HL-60 (cell line): ENCODE data around the gene DNAJC27.
"Not testable (repeated sequence)": the region's sequence is repeated elsewhere in the genome, so short reads cannot be mapped to it uniquely, and the experiment has no call there.

Experiments used
- DNase-seq, 2 experiments: peaks; one replicate each; pipeline ENCODE4 v3.0.0-alpha.2; 2010 to 2020; ENCODE audit warnings: low read depth in 1 of 2, low spot score in 1 of 2
- H3K27ac ChIP-seq: fragments of 250-450 bp; sonication (Bioruptor Pico); replicated peaks from 2 replicates; pipeline ENCODE4 v1.5.1; 2020; ENCODE audit warnings: mild to moderate bottlenecking, moderate library complexity
- H3K27me3 ChIP-seq: fragments of 250-450 bp; sonication (Bioruptor Pico); 2 replicates; pipeline ENCODE4 v1.5.1; 2021; ENCODE audit warnings: mild to moderate bottlenecking, moderate library complexity; ENCODE audit not compliant: insufficient read depth, poor library complexity, severe bottlenecking
- H3K4me3 ChIP-seq: replicated peaks from 2 replicates; pipeline ENCODE4 v1.5.1; 2011; ENCODE audit warnings: mild to moderate bottlenecking, control low read depth, low read length; ENCODE audit not compliant: insufficient read depth
- GABPA ChIP-seq: IDR thresholded peaks from 2 replicates; pipeline ENCODE4 v1.6.1; 2012; ENCODE audit warnings: low read depth
- POLR2AphosphoS5 ChIP-seq: IDR thresholded peaks from 2 replicates; pipeline ENCODE4 v1.6.1; 2012; ENCODE audit warnings: low read depth
- SPI1 ChIP-seq: IDR thresholded peaks from 2 replicates; pipeline ENCODE4 v1.6.1; 2012; ENCODE audit warnings: low read depth, mild to moderate bottlenecking, borderline replicate concordance
- TF ChIP-seq, protein P1 (sequence below): IDR thresholded peaks from 2 replicates; pipeline ENCODE4 v1.6.1; 2012; ENCODE audit warnings: low read depth; ENCODE audit not compliant: insufficient replicate concordance
- TF ChIP-seq, protein P2 (sequence below): IDR thresholded peaks from one replicate; pipeline ENCODE4 v1.5.1; 2011; ENCODE audit warnings: low read length, control low read depth, inconsistent platforms; ENCODE audit not compliant: insufficient read depth

The DNAJC27 gene

DNA sequence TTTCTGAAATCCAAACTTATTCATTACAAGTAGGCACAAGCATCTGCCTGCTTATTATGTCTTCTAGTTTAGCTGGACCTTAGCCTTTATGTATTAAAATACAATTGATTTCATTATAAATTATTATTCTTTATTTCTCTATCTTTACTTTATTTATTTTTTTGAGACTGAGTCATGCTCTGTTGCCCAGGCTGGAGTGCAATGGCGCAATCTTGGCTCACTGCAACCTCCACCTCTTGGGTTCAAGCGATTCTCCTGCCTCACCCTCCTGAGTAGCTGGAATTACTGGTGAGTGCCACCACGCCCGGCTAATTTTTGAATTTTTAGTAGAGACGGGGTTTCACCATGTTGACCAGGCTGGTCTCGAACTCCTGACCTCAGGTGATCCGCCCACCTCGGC is 27.3 kb upstream of the DNAJC27 start:
- not testable (repeated sequence) for H3K27ac ChIP-seq, H3K27me3 ChIP-seq, DNase-seq, H3K4me3 ChIP-seq

- no peak overlapping the region for H3K27ac ChIP-seq
- TF ChIP-seq GABPA, result no peak
- no peak for TF ChIP-seq SPI1
- TF ChIP-seq POLR2AphosphoS5, result no peak
- TF ChIP-seq, protein P1, sequence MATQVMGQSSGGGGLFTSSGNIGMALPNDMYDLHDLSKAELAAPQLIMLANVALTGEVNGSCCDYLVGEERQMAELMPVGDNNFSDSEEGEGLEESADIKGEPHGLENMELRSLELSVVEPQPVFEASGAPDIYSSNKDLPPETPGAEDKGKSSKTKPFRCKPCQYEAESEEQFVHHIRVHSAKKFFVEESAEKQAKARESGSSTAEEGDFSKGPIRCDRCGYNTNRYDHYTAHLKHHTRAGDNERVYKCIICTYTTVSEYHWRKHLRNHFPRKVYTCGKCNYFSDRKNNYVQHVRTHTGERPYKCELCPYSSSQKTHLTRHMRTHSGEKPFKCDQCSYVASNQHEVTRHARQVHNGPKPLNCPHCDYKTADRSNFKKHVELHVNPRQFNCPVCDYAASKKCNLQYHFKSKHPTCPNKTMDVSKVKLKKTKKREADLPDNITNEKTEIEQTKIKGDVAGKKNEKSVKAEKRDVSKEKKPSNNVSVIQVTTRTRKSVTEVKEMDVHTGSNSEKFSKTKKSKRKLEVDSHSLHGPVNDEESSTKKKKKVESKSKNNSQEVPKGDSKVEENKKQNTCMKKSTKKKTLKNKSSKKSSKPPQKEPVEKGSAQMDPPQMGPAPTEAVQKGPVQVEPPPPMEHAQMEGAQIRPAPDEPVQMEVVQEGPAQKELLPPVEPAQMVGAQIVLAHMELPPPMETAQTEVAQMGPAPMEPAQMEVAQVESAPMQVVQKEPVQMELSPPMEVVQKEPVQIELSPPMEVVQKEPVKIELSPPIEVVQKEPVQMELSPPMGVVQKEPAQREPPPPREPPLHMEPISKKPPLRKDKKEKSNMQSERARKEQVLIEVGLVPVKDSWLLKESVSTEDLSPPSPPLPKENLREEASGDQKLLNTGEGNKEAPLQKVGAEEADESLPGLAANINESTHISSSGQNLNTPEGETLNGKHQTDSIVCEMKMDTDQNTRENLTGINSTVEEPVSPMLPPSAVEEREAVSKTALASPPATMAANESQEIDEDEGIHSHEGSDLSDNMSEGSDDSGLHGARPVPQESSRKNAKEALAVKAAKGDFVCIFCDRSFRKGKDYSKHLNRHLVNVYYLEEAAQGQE, result no peak
- TF ChIP-seq, protein P2, sequence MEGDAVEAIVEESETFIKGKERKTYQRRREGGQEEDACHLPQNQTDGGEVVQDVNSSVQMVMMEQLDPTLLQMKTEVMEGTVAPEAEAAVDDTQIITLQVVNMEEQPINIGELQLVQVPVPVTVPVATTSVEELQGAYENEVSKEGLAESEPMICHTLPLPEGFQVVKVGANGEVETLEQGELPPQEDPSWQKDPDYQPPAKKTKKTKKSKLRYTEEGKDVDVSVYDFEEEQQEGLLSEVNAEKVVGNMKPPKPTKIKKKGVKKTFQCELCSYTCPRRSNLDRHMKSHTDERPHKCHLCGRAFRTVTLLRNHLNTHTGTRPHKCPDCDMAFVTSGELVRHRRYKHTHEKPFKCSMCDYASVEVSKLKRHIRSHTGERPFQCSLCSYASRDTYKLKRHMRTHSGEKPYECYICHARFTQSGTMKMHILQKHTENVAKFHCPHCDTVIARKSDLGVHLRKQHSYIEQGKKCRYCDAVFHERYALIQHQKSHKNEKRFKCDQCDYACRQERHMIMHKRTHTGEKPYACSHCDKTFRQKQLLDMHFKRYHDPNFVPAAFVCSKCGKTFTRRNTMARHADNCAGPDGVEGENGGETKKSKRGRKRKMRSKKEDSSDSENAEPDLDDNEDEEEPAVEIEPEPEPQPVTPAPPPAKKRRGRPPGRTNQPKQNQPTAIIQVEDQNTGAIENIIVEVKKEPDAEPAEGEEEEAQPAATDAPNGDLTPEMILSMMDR, result no peak
- no peak overlapping the region for H3K4me3 ChIP-seq
- H3K27me3 ChIP-seq, result no peaks in the 10 kb centered on the region
- no peak for DNase-seq
These were observed 22.5 kb upstream of the DNAJC27 start for GRCh38 chr2:24994146-24994724.

DNA sequence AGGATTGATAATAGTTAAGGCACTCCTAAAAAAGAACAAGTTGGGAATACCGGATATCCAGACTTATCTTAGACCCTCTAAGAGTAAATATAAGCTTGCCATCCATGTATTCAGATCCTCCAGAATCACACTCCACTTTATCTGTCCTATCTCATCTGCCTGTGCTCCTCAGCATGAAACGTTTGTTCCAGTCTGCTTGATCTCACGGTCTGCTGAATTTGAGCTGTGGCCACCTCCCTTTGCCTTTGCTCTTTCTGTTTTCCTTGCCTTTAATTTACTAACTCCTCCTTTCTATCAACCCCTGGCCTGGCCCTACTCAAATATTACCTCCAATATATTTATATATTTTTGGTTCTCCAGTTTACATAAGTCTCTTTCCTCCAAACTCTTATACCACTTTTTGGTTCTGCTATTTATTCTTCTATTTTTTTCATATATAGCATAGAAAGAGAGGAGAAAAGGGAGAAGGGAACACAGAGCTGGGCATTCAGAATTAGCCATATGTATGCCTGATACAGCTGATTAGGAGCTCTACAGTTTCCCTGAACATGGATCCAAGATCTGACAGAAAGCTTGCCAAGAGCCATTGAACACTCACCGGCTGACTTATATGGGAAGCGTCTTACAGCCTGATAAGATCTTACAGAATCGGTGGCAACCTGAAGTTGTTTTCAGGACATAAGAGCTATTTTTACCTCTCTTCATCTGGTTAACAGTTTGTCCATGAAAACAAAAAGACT is 21.8 kb upstream of the DNAJC27 start:
- DNase-seq, result no peak
- H3K27ac ChIP-seq, result no peak overlapping the region
- TF ChIP-seq SPI1, result no peak
- TF ChIP-seq, protein P1, result no peak
- no peak for TF ChIP-seq GABPA
- TF ChIP-seq, protein P2, result no peak
- TF ChIP-seq POLR2AphosphoS5, result no peak

DNA sequence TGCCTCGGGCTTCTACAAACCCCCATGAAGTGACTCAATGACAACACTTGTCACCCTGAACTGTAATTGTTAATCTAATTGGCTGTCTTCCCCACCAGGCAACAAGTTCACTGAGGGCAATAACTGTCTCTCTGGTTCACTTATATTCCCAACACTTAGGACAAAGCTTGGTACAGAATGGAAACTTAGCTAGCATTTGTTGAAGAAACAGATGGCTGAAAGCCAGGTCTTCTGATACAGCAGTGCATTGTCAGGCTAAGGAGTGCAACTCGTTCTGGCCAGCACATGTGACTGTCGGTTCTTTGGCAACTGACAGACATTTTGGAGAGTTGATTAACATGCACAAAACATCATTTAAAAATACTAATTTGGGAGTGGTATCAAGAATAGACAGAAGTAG is 14.6 kb upstream of the DNAJC27 start:
- Histone ChIP-seq H3K27me3 (no peaks in the 10 kb centered on the region), H3K4me3 (no peak overlapping the region), H3K27ac (no peak overlapping the region)
- no peak for DNase-seq
- TF ChIP-seq POLR2AphosphoS5, result no peak
- TF ChIP-seq GABPA, result no peak
- TF ChIP-seq, protein P2, result no peak
- no peak for TF ChIP-seq SPI1
- TF ChIP-seq, protein P1, result no peak

More for the DNA sequence above, 21.8 kb upstream of the DNAJC27 start:
- no peak overlapping the region for H3K4me3 ChIP-seq
- H3K27me3 ChIP-seq, result no peaks in the 10 kb centered on the region
